ENCODE data around the gene ELMO3. TPM values are rescaled to one million over a fixed set of nuclear protein-coding genes. Genes with fewer than 3 reads are reported as not detected.

The ELMO3 gene
- total RNA-seq, 2 experiments from 2014 or later = 5.0 to 5.6 TPM

GRCh38 chr16:67156143-67156844, 42.6 kb upstream of the ELMO3 start:
- Mint-ChIP-seq H3K4me3 (no peak overlapping the region), H3K27ac (no peak overlapping the region), H3K9me3 (no peaks in the 10 kb centered on the region), H3K4me1 (ENCODE audit: low read depth) (peaks cover 41% of the 10 kb centered on the region), H3K27me3 (peaks cover 24% of the 10 kb centered on the region), H3K36me3 (ENCODE audit: low read depth) (peaks cover 16% of the 10 kb centered on the region)
- TF ChIP-seq, protein P1, sequence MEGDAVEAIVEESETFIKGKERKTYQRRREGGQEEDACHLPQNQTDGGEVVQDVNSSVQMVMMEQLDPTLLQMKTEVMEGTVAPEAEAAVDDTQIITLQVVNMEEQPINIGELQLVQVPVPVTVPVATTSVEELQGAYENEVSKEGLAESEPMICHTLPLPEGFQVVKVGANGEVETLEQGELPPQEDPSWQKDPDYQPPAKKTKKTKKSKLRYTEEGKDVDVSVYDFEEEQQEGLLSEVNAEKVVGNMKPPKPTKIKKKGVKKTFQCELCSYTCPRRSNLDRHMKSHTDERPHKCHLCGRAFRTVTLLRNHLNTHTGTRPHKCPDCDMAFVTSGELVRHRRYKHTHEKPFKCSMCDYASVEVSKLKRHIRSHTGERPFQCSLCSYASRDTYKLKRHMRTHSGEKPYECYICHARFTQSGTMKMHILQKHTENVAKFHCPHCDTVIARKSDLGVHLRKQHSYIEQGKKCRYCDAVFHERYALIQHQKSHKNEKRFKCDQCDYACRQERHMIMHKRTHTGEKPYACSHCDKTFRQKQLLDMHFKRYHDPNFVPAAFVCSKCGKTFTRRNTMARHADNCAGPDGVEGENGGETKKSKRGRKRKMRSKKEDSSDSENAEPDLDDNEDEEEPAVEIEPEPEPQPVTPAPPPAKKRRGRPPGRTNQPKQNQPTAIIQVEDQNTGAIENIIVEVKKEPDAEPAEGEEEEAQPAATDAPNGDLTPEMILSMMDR (IDR thresholded peaks at IDR 0.05) = no peak
- intact Hi-C loops (cut with micrococcal nuclease) = loop anchor here (5.0 kb wide), 4 partner anchors 124 to 204 kb away; no protein-coding TSS in a partner anchor
- DNase-seq (peak; percentile 30), ATAC-seq (no peak)
- ChIA-PET CTCF (interaction anchor here (1.0 to 15.9 kb wide), 27 partner anchors 10 to 275 kb away, joined by 3 to 209 read pairs (median 12); partner anchors contain the start of genes CES3, HSF4 and NOL3), POLR2A (interaction anchor here (1.1 to 1.7 kb wide), 2 partner anchors 21 to 125 kb away, joined by 4 read pairs; no protein-coding TSS in a partner anchor)

- ATAC-seq = no peak
- H3K27ac Mint-ChIP-seq = no peak overlapping the region
- no peak overlapping the region for H3K4me3 Mint-ChIP-seq
- H3K36me3 Mint-ChIP-seq (ENCODE audit: low read depth) = peaks cover 24% of the 10 kb centered on the region
- DNase-seq = peak; percentile 4
- peaks cover 47% of the 10 kb centered on the region for H3K4me1 Mint-ChIP-seq (ENCODE audit: low read depth)
- CTCF ChIA-PET = interaction anchor here (1.0 to 15.9 kb wide), 11 partner anchors 15 to 210 kb away, joined by 3 to 209 read pairs (median 5); partner anchors contain the start of genes HSF4 and NOL3
- POLR2A ChIA-PET = interaction anchor here (0.8 to 1.7 kb wide), 4 partner anchors 8 to 126 kb away, joined by 3 to 4 read pairs (median 4); no protein-coding TSS in a partner anchor
- TF ChIP-seq, protein P1 (IDR thresholded peaks at IDR 0.05) = no peak
- peaks cover 25% of the 10 kb centered on the region for H3K27me3 Mint-ChIP-seq
- intact Hi-C loops (cut with micrococcal nuclease) = loop anchor here (5.0 kb wide), 4 partner anchors 125 to 205 kb away; no protein-coding TSS in a partner anchor
- H3K9me3 Mint-ChIP-seq = no peaks in the 10 kb centered on the region
Measured at GRCh38 chr16:67157106-67157748, 41.7 kb upstream of the ELMO3 start.

- H3K4me3 Mint-ChIP-seq = peak overlapping the region; percentile 90
- DNase-seq (peak; percentile 13), ATAC-seq (no peak)
- peak overlapping the region; percentile 92 for H3K27ac Mint-ChIP-seq
- peaks cover 49% of the 10 kb centered on the region for H3K4me1 Mint-ChIP-seq (ENCODE audit: low read depth)
- H3K27me3 Mint-ChIP-seq = peaks cover 25% of the 10 kb centered on the region
- intact Hi-C loops (cut with micrococcal nuclease) = loop anchor here (5.0 kb wide), 4 partner anchors 126 to 206 kb away; no protein-coding TSS in a partner anchor
- H3K36me3 Mint-ChIP-seq (ENCODE audit: low read depth) = peaks cover 25% of the 10 kb centered on the region
- H3K9me3 Mint-ChIP-seq = no peaks in the 10 kb centered on the region
- ChIA-PET POLR2A (interaction anchor here (0.6 to 5.6 kb wide), 9 partner anchors 9 to 224 kb away, joined by 3 to 67 read pairs (median 4); partner anchors contain the start of gene NOL3), CTCF (interaction anchor here (1.0 to 15.9 kb wide), 10 partner anchors 14 to 211 kb away, joined by 3 to 209 read pairs (median 4); partner anchors contain the start of genes HSF4 and NOL3)
- TF ChIP-seq, protein P1 (IDR thresholded peaks at IDR 0.05) = no peak
Measured at GRCh38 chr16:67157892-67158635, 40.9 kb upstream of the ELMO3 start.

DNA sequence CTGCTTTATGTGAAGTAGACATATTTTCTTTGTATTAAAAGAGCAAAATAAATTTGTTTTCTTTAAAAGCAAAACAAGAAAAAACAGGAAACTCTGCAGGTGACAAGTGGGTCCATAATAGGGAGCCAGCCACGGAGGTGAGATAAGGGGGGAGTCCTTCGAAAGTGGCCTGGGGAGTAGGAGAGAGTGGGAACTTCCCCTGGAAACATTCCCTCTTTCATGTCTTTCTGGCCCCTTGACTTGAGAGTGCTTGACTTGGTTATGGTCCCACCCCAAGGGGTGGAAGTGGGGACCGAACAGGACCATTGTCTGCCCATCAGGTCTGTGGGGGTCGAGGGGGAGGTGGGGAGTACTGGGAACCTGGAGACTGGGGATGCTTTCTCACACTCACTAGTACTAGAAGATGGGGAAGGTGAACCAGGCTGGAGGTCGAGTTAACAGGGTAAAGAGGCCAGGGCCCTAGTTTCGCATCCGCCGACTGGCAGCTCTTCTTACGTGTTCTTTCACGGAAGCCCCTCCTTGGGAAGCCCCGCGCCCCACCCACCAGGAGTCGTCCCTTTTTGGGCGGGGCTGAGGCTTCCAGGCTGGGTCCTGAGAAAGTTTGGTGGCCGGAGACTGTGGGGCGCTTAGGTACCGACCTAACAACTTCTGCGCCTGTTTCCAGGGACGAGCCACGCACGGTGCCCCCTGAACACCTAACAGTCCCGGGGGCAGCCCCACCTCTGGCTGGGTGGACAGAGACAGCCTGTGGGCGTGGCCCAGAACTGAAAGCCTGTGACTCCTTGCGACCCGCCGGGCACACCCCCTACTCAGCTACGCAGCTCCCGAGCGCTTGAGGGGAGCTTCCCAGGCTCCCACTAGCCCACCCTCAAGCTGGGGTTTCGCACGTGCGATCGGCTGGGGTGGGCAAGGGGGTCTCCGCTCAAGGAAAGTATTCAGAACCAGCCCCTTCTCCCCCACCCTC, 40.0 kb upstream of the ELMO3 start:
- TF ChIP-seq, protein P1 (IDR thresholded peaks at IDR 0.05) = no peak
- DNase-seq = peak; percentile 94
- peak overlapping the region; percentile 92 for H3K27ac Mint-ChIP-seq
- H3K27me3 Mint-ChIP-seq = peaks cover 27% of the 10 kb centered on the region
- intact Hi-C loops (cut with micrococcal nuclease) = loop anchor here (5.0 kb wide), 4 partner anchors 127 to 207 kb away; no protein-coding TSS in a partner anchor
- H3K4me3 Mint-ChIP-seq = peak overlapping the region; percentile 90
- H3K4me1 Mint-ChIP-seq (ENCODE audit: low read depth) = peaks cover 47% of the 10 kb centered on the region
- no peaks in the 10 kb centered on the region for H3K9me3 Mint-ChIP-seq
- peaks cover 25% of the 10 kb centered on the region for H3K36me3 Mint-ChIP-seq (ENCODE audit: low read depth)
- ChIA-PET CTCF (interaction anchor here (0.8 to 15.9 kb wide), 10 partner anchors 8 to 205 kb away, joined by 3 to 209 read pairs (median 4); partner anchors contain the start of genes B3GNT9, CES3, HSF4 and NOL3), POLR2A (interaction anchor here (0.6 to 5.6 kb wide), 9 partner anchors 8 to 225 kb away, joined by 3 to 67 read pairs (median 4); partner anchors contain the start of genes B3GNT9 and NOL3)
- ATAC-seq = peak; percentile 63
